Uterine smooth muscle cell (primary cell): ENCODE results near the gene USPL1. TPM values are rescaled to one million over a fixed set of nuclear protein-coding genes. Genes with fewer than 3 reads are reported as not detected.

Experiments
- total RNA-seq: library from RNA; depleted of rRNA; stranded (reverse); fragments of >200 nt; gene quantifications from 2 replicates; pipeline ENCODE4 v1.2.3, GENCODE V29; 2014

USPL1 gene
- total RNA-seq, result 19.6 and 20.9 TPM in 2 replicates

DNA sequence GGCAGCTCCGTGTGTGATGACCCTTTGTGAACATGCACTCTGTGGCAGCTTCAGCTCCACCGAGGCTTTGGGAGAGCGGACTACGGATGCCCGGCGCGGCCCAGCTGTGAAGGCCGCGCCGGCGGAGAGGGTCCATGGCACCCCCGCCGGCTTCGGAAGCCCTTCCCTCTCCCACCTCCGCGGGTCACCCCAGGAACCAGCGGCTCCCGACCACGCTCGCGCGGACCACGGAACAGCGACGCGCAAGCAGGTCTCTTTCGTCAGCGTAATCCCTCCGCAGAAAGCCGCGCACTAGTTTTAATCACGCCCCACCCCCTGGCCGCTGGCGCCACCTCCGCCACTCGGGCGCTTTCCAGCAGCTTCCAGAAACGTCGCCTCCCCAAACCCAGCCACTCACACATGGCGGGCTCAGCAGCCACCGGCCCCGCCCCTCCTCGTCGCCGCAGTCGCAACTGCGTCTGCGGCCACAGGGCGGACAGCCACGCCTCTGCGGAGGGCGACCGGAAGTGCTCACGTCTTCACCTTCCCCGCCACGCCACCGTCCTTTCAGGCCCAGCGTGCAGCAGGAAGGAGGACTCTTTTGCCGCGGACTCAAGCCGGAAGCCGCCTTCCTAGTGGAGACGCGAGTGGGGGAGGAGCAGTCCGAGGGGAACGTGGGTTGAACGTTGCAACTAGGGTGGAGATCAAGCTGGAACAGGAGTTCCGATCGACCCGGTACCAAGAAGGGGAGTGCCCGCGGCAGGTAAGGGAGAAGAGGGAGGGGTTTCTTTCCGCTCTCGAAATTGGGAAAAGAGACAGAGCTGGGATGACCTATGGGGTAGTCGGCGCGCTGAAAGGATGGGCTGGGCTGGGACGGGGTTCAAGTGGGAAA lies at the start of gene USPL1:
Gene USPL1, plus strand, starts transcription at position 606 of the 871 bp plus-strand sequence. CDS start 3,221 bp downstream, outside the sequence.

Other genes with a start within 250 kb of the USPL1 start
- not detected in 2 replicates for gene UBE2L5, start 195.4 kb upstream of the USPL1 start, total RNA-seq
- 231 and 693 TPM in 2 replicates for gene HMGB1, start 152.0 kb upstream of the USPL1 start, total RNA-seq
- 0.25 TPM in 1 of 2 replicates, not detected in the other for gene ALOX5AP, start 117.6 kb downstream of the USPL1 start, total RNA-seq